Activated CD4-positive, alpha-beta T cell treated with anti-CD3 and anti-CD28 coated beads for 36 hours (primary cell): ENCODE results near the gene ARL5A. TPM values are rescaled to one million over a fixed set of nuclear protein-coding genes. Genes with fewer than 3 reads are reported as not detected.

Experiments used
- ATAC-seq: fragments of 200-7000 bp; cut with Tn5 transposase; one replicate; pipeline ENCODE4 v1.10.0; 2021; ENCODE audit warnings: mild to moderate bottlenecking, moderate library complexity
- CTCF ChIA-PET: fragments of 350-600 bp; sonication (Branson Sonifier 250); formaldehyde crosslinking; loops from one replicate; lab custom pipeline; 2021; ENCODE audit warnings: antibody characterized with exemption; lab: Charles Lee
- POLR2A ChIA-PET: fragments of 350-600 bp; sonication (Branson Sonifier 250); formaldehyde crosslinking; loops from one replicate; lab custom pipeline; 2021; ENCODE audit warnings: antibody characterized with exemption, inconsistent platforms; lab: Charles Lee
- DNase-seq: peaks from one replicate; pipeline ENCODE4 v3.0.0-alpha.2; 2020
- H3K27ac Mint-ChIP-seq: one replicate; pipeline ENCODE4 v1.8.0; 2021; ENCODE audit warnings: mixed read lengths
- H3K27me3 Mint-ChIP-seq: one replicate; pipeline ENCODE4 v1.8.0; 2021; ENCODE audit warnings: mixed read lengths
- H3K36me3 Mint-ChIP-seq: one replicate; pipeline ENCODE4 v1.8.0; 2021; ENCODE audit warnings: low read depth, mixed read lengths
- H3K4me1 Mint-ChIP-seq: one replicate; pipeline ENCODE4 v1.8.0; 2021; ENCODE audit warnings: mixed read lengths
- H3K4me3 Mint-ChIP-seq: one replicate; pipeline ENCODE4 v1.8.0; 2021; ENCODE audit warnings: mild to moderate bottlenecking, moderate library complexity, mixed read lengths
- H3K9me3 Mint-ChIP-seq: one replicate; pipeline ENCODE4 v1.8.0; 2021; ENCODE audit warnings: low read depth, mixed read lengths
- intact Hi-C, 2 experiments: fragments of 100-400 bp; cut with DNase I in 1 of 2; cut with micrococcal nuclease in 1 of 2; formaldehyde crosslinking; loops; one replicate each; pipeline versions ENCODE4 v1.14.2 to v1.15.1; 2022 to 2024; cut with DNase I, micrococcal nuclease
- total RNA-seq, 2 experiments: library from RNA; stranded (reverse); gene quantifications; one replicate each; pipeline ENCODE4 v1.2.3, GENCODE V29; 2021

The ARL5A gene
- total RNA-seq, 2 experiments from 2014 or later: 60.8 to 64.9 TPM

DNA sequence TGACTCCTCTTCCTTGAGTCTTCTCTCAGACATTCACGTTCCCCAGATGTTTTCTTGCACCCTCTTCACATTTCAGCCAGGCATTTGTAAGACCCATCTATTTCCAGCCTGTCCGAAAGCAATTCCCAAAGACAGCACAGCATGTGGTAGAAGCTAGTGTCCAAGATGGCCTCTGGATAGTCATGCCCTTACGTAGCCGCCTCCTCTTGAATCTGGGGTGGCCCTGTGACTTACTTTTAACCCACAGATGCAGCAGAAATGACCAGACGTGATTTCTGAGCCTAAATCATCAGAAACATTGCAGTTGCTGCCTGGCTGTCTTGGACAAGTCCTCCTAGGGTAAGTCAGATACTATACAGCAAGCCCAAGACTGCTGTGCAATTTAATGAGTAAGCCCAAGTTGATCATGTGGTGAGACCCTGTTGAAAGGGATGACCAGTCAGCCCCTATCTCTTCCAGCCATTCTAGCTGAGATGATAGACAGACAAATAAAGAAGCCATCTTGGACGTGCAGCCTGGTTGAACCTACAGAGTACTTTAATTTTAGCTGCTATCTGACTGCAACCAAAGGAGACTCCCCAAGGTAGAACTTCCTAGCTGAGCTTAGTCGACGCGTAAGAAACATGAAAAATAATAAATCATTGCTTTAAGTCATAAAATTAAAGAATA lies 12.3 kb downstream of the ARL5A start:
- intact Hi-C loops: no loop called here
- ATAC-seq: no peak
- no peaks in the 10 kb centered on the region for H3K27me3 Mint-ChIP-seq
- no peak overlapping the region for H3K27ac Mint-ChIP-seq
- no peak overlapping the region for H3K4me3 Mint-ChIP-seq
- CTCF ChIA-PET: interaction anchor here (0.6 to 1.2 kb wide), 3 partner anchors 12 to 209 kb away, joined by 3 to 4 read pairs (median 4); partner anchors contain the start of gene ARL5A
- peaks cover 41% of the 10 kb centered on the region for H3K36me3 Mint-ChIP-seq
- POLR2A ChIA-PET: interaction anchor here (0.6 kb wide), 1 partner anchor 220 kb away, joined by 3 read pairs; no protein-coding TSS in a partner anchor
- no peak for DNase-seq
- peaks cover 25% of the 10 kb centered on the region for H3K4me1 Mint-ChIP-seq
- H3K9me3 Mint-ChIP-seq: peaks cover 2% of the 10 kb centered on the region

DNA sequence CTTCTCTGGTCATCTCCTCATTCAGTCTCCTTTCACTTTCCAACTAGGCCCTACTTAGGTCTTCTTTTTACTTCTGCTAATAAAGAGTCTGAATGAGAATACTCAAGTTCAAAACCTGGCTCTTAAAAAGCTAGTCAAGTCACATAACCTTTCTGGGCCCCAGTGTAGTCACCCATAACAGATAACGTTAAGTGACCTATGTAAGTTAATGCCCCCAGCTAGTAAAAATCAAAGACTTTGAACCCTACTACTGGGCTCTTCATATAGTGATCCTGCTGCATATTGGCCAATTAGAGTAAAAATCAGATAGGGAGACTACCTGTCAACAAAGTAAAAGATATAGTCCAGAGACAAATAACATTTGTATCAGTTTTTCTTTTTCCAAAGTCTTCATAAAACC lies 17.7 kb downstream of the ARL5A start:
- intact Hi-C loops: no loop called here
- Mint-ChIP-seq H3K36me3 (peaks cover 36% of the 10 kb centered on the region), H3K4me3 (no peak overlapping the region), H3K27me3 (no peaks in the 10 kb centered on the region), H3K4me1 (no peaks in the 10 kb centered on the region), H3K9me3 (peaks cover 2% of the 10 kb centered on the region), H3K27ac (no peak overlapping the region)
- DNase-seq (no peak), ATAC-seq (no peak)
- CTCF ChIA-PET: no interaction called here
- POLR2A ChIA-PET: no interaction called here

DNA sequence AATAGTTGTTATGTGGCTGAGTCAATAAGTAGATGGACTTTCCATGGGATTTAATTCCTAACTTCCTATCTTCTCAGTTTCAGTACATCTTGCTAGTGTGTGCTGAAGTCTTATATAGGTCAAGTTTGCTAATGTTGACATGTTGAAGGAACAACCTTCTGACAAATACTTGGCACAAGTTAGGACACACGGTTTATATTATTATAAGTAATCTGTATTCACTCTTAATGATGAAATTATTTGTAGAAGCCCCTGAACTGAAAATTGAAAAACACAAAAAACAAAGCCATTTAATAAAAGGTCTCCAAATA lies 19.2 kb downstream of the ARL5A start:
- Mint-ChIP-seq H3K9me3 (peaks cover 2% of the 10 kb centered on the region), H3K27ac (no peak overlapping the region), H3K27me3 (no peaks in the 10 kb centered on the region), H3K4me3 (no peak overlapping the region), H3K36me3 (peaks cover 31% of the 10 kb centered on the region), H3K4me1 (no peaks in the 10 kb centered on the region)
- no peak for ATAC-seq
- POLR2A ChIA-PET: no interaction called here
- intact Hi-C loops: no loop called here
- CTCF ChIA-PET: interaction anchor here (1.4 kb wide), 1 partner anchor 69 kb away, joined by 3 read pairs; no protein-coding TSS in a partner anchor
- DNase-seq: no peak

DNA sequence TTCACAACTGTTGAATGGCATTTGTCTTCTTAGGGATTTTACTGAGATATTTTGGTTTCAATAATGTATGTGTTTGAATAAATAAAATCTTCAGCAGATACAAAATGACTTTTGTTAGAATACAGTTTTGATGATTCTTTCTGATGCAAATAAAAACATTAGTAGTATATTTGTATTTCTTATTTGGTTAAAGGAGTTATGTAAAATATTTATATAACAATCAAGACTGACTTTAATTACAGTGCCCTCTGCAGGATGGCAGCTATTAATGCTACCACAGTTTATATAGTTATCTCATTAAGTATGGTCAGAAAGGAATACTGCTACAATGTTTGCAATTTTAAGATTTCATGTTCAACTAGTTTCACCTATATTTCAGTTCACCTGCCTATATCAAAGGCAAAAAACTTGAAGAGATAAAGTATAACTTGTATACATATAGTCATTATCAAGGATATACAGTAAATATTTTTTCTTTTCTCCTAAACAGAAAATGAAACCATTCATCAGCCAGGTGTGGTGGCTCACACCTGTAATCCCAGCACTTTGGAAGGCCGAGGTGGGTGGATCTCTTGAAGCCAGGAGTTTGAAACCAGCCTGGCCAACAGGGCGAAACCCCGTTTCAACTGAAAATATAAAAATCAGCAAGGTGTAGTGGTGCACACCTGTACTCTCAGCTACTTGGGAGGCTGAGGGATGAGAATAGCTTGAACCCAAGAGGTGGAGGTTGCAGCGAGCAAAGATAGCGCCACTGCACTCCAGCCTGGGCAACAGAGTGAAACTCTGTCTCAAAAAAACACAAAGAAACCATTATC lies 19.8 kb downstream of the ARL5A start:
- DNase-seq (no peak), ATAC-seq (no peak)
- Mint-ChIP-seq H3K4me1 (no peaks in the 10 kb centered on the region), H3K4me3 (no peak overlapping the region), H3K27ac (no peak overlapping the region), H3K36me3 (peaks cover 28% of the 10 kb centered on the region), H3K27me3 (no peaks in the 10 kb centered on the region), H3K9me3 (peaks cover 2% of the 10 kb centered on the region)
- ChIA-PET POLR2A (no interaction called here), CTCF (interaction anchor here (0.6 to 1.4 kb wide), 2 partner anchors 64 to 69 kb away, joined by 3 read pairs; no protein-coding TSS in a partner anchor)
- intact Hi-C loops: no loop called here

DNA sequence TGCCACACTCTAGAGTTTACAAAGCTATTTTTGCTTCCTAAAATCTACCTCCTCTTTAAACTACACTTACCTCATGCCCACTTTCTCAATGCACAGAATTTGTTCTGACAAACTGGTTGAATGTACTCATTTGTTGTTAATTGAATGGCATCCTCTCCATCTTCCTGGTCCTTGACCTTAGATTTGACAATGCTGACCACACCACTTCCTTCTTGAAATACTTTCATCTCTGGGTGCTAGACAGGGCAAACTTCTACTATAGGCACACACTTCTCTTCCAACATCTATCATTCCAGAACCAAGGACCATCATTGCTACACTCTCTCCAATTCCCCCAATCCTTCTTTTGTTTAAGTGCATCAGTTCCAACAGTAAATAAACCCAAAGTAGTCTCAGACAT lies 22.3 kb downstream of the ARL5A start:
- no peaks in the 10 kb centered on the region for H3K9me3 Mint-ChIP-seq
- ChIA-PET CTCF (interaction anchor here (0.7 to 2.2 kb wide), 5 partner anchors 9 to 220 kb away, joined by 3 to 7 read pairs (median 3); no protein-coding TSS in a partner anchor), POLR2A (no interaction called here)
- peaks cover 3% of the 10 kb centered on the region for H3K4me1 Mint-ChIP-seq
- DNase-seq (no peak), ATAC-seq (no peak)
- intact Hi-C loops: no loop called here
- peaks cover 25% of the 10 kb centered on the region for H3K36me3 Mint-ChIP-seq
- H3K27me3 Mint-ChIP-seq: no peaks in the 10 kb centered on the region
- no peak overlapping the region for H3K4me3 Mint-ChIP-seq
- H3K27ac Mint-ChIP-seq: no peak overlapping the region

DNA sequence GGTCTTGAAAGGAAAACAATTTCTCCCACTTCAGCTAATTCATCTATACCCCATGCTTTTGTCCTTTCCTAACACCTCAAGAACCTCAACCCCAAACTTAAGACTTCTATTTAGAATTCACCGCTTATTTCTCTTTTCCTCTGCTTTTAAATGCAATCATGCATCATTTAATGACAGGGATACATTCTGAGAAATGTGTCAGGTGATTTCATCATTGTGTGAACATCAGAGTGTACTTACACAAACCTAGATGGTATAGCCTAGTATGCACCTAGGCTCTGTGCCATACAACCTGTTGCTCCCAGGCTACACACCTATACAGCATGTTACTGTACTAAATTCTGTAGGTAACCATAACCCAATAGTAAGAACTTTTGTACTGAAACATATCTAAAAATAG lies 22.9 kb downstream of the ARL5A start:
- ATAC-seq: no peak
- Mint-ChIP-seq H3K4me1 (peaks cover 3% of the 10 kb centered on the region), H3K9me3 (no peaks in the 10 kb centered on the region), H3K36me3 (peaks cover 19% of the 10 kb centered on the region), H3K27ac (no peak overlapping the region), H3K4me3 (no peak overlapping the region), H3K27me3 (no peaks in the 10 kb centered on the region)
- DNase-seq: no peak
- ChIA-PET POLR2A (no interaction called here), CTCF (interaction anchor here (0.7 to 1.1 kb wide), 3 partner anchors 9 to 80 kb away, joined by 3 read pairs; no protein-coding TSS in a partner anchor)
- intact Hi-C loops: no loop called here

DNA sequence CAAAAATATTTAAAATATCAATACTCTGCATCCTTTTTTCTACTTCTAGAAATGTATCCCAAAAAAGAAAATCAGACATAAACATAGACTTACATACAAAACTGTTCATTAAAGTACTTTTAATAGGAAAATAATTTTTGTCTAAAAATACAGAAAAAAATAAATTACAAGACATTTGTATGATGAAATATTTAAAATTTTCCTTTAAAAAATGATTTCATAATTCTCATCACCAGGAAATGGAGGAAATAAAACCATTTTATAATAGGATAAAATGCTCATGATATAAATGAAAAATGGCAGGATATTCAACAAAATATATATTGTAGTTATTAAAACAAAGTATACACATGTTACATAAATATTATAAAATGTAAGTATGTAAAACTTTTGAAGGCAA lies 24.4 kb downstream of the ARL5A start:
- ATAC-seq: no peak
- Mint-ChIP-seq H3K36me3 (peaks cover 20% of the 10 kb centered on the region), H3K4me1 (peaks cover 3% of the 10 kb centered on the region), H3K27ac (no peak overlapping the region), H3K4me3 (no peak overlapping the region), H3K27me3 (no peaks in the 10 kb centered on the region), H3K9me3 (no peaks in the 10 kb centered on the region)
- POLR2A ChIA-PET: no interaction called here
- intact Hi-C loops: no loop called here
- DNase-seq: no peak
- CTCF ChIA-PET: interaction anchor here (0.6 kb wide), 1 partner anchor 474 kb away, joined by 3 read pairs; no protein-coding TSS in a partner anchor

DNA sequence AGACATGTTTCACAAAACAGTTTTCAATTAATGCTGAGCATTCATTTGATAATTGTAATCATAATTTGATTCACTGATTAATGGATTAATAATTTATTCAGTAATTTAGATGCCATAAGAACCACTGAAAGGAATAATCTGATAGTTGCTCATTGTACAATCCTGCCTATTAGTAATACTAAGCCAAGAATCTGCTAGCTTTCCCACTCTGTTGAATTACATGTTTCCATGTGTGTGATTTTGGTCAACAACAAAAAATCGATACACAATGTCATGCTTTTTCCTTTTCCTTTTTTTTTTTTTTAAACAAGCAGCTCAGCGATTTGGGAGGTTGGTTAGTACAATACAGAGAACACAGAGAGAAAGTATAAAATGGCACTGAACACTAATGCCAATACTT lies 25.9 kb downstream of the ARL5A start:
- CTCF ChIA-PET: no interaction called here
- Mint-ChIP-seq H3K9me3 (no peaks in the 10 kb centered on the region), H3K4me1 (peaks cover 3% of the 10 kb centered on the region), H3K27me3 (no peaks in the 10 kb centered on the region), H3K27ac (no peak overlapping the region), H3K4me3 (no peak overlapping the region), H3K36me3 (peaks cover 18% of the 10 kb centered on the region)
- no peak for DNase-seq
- intact Hi-C loops: no loop called here
- ATAC-seq: no peak
- POLR2A ChIA-PET: no interaction called here

DNA sequence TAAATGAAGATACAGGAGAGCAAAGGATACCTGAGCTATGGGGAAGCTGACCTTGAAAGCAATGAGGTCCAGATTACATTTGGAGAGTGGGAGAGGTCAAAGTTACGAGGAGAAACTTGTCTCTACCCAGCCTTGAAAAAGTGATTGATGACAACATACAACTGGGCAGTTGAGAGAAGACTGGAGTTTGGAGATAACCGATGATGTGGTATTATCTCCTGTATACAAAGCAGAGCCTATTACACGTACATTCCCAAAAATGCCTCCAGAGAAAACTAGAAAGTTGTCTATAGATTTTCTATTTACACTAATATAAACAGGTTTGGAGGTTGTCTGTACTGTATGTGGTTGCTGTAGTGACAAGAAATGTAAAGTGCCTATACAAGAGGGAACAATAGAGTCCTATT lies 28.3 kb downstream of the ARL5A start:
- no peak overlapping the region for H3K27ac Mint-ChIP-seq
- no peak for ATAC-seq
- H3K27me3 Mint-ChIP-seq: no peaks in the 10 kb centered on the region
- DNase-seq: no peak
- intact Hi-C loops: no loop called here
- H3K9me3 Mint-ChIP-seq: no peaks in the 10 kb centered on the region
- peaks cover 3% of the 10 kb centered on the region for H3K4me1 Mint-ChIP-seq
- CTCF ChIA-PET: interaction anchor here (0.8 kb wide), 1 partner anchor 60 kb away, joined by 4 read pairs; no protein-coding TSS in a partner anchor
- H3K4me3 Mint-ChIP-seq: no peak overlapping the region
- POLR2A ChIA-PET: no interaction called here
- H3K36me3 Mint-ChIP-seq: peaks cover 27% of the 10 kb centered on the region

DNA sequence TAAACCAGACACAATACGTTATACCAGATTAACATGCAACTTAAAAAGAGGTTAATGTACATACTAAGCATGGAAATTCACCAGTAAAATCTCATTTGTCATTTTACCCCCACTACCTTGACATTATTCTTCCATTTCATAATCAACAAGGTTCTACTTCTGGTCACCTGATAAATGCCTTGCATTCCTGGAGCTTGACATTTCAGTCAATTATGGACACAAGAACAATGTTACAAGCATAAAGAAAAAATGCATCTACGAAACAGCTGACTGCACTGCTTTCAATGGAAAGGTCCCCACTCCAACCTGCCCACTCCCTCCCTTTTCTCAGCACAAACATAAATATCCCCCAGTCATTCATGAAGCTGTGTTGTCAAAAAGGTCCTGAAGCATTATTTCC lies 31.4 kb downstream of the ARL5A start:
- CTCF ChIA-PET: no interaction called here
- ATAC-seq (no peak), DNase-seq (no peak)
- peaks cover 3% of the 10 kb centered on the region for H3K4me1 Mint-ChIP-seq
- H3K9me3 Mint-ChIP-seq: no peaks in the 10 kb centered on the region
- intact Hi-C loops: no loop called here
- H3K36me3 Mint-ChIP-seq: peaks cover 25% of the 10 kb centered on the region
- no peaks in the 10 kb centered on the region for H3K27me3 Mint-ChIP-seq
- H3K27ac Mint-ChIP-seq: no peak overlapping the region
- POLR2A ChIA-PET: no interaction called here
- H3K4me3 Mint-ChIP-seq: no peak overlapping the region

DNA sequence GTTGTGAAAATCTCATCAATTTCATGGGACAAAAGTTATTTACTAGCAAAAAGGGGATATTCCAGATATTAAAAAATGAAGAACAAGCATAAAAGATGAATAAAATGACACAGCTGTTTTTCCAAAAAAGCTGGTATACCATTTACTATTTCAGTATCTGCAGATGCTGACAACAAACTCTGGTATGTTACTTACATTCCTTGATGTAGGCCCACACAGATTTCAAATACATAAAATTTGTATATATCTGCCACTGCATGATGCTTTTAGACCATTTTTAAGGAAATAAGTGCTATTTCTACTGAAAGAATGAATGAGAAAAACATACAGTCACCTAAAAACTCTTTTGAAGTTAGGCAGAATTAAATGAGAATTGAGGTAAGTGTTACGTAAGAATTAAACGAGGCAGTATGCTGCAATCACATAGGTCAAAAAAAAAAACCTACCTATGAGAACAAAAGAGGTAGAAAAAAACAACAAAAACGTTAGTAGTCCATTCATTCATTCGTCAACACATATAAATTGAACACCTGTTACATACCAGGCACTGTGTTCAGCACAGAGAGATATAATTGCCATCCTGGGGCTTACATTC lies 32.5 kb downstream of the ARL5A start:
- DNase-seq (no peak), ATAC-seq (no peak)
- no peak overlapping the region for H3K27ac Mint-ChIP-seq
- ChIA-PET POLR2A (no interaction called here), CTCF (interaction anchor here (0.7 kb wide), 1 partner anchor 71 kb away, joined by 3 read pairs; no protein-coding TSS in a partner anchor)
- no peak overlapping the region for H3K4me3 Mint-ChIP-seq
- H3K9me3 Mint-ChIP-seq: no peaks in the 10 kb centered on the region
- no peaks in the 10 kb centered on the region for H3K27me3 Mint-ChIP-seq
- H3K4me1 Mint-ChIP-seq: no peaks in the 10 kb centered on the region
- intact Hi-C loops: no loop called here
- peaks cover 26% of the 10 kb centered on the region for H3K36me3 Mint-ChIP-seq
